Measurements from ENCODE around the gene LRRC74A. TPM values are rescaled to one million over a fixed set of nuclear protein-coding genes. Genes with fewer than 3 reads are reported as not detected.
"Not testable (repeated sequence)": the region's sequence is repeated elsewhere in the genome, so short reads cannot be mapped to it uniquely, and the experiment has no call there.

LRRC74A gene
- total RNA-seq, 2 experiments from 2014 or later = not detected

- H3K36me3 Mint-ChIP-seq (ENCODE audit: low read depth) = peaks cover 4% of the 10 kb centered on the region
- no peak for DNase-seq
- POLR2A ChIA-PET = no interaction called here
- ATAC-seq = no peak
- intact Hi-C loops (cut with micrococcal nuclease) = loop anchor here (5.0 kb wide), 1 partner anchor 34 kb away; no protein-coding TSS in a partner anchor
- CTCF ChIA-PET = interaction anchor here (1.0 to 7.3 kb wide), 6 partner anchors 36 to 206 kb away, joined by 3 to 103 read pairs (median 48); no protein-coding TSS in a partner anchor
- TF ChIP-seq CTCF (IDR thresholded peaks at IDR 0.05) = no peak
- no peak overlapping the region for H3K4me3 Mint-ChIP-seq
- H3K27me3 Mint-ChIP-seq = no peaks in the 10 kb centered on the region
- peaks cover 2% of the 10 kb centered on the region for H3K9me3 Mint-ChIP-seq
- H3K4me1 Mint-ChIP-seq (ENCODE audit: low read depth) = peaks cover 15% of the 10 kb centered on the region
- no peak overlapping the region for H3K27ac Mint-ChIP-seq
Measured at GRCh38 chr14:76911473-76911872, 85.3 kb downstream of the LRRC74A start.

- peaks cover 23% of the 10 kb centered on the region for H3K4me1 Mint-ChIP-seq (ENCODE audit: low read depth)
- H3K4me3 Mint-ChIP-seq; DNase-seq; H3K9me3 Mint-ChIP-seq; ATAC-seq; H3K27ac Mint-ChIP-seq; POLR2A ChIA-PET; H3K27me3 Mint-ChIP-seq; H3K36me3 Mint-ChIP-seq (ENCODE audit: low read depth): not testable (repeated sequence)
- intact Hi-C loops (cut with micrococcal nuclease) = loop anchor here (5.0 kb wide), 2 partner anchors 37 to 43 kb away; no protein-coding TSS in a partner anchor
- CTCF ChIA-PET = interaction anchor here (0.7 to 7.3 kb wide), 26 partner anchors 9 to 184 kb away, joined by 3 to 103 read pairs (median 10); no protein-coding TSS in a partner anchor
Measured at GRCh38 chr14:76914533-76915081, 88.4 kb downstream of the LRRC74A start.

GRCh38 chr14:76916040-76916715, 90.0 kb downstream of the LRRC74A start:
- ChIA-PET POLR2A (interaction anchor here (1.4 kb wide), 1 partner anchor 125 kb away, joined by 3 read pairs; no protein-coding TSS in a partner anchor), CTCF (interaction anchor here (0.6 to 5.2 kb wide), 16 partner anchors 9 to 180 kb away, joined by 3 to 29 read pairs (median 4); no protein-coding TSS in a partner anchor)
- no peaks in the 10 kb centered on the region for H3K27me3 Mint-ChIP-seq
- H3K4me1 Mint-ChIP-seq (ENCODE audit: low read depth) = peaks cover 35% of the 10 kb centered on the region
- intact Hi-C loops (cut with micrococcal nuclease) = loop anchor here (5.0 kb wide), 1 partner anchor 41 kb away; no protein-coding TSS in a partner anchor
- no peaks in the 10 kb centered on the region for H3K9me3 Mint-ChIP-seq
- TF ChIP-seq CTCF (IDR thresholded peaks at IDR 0.05) = no peak
- no peak overlapping the region for H3K4me3 Mint-ChIP-seq
- DNase-seq (no peak), ATAC-seq (no peak)
- H3K36me3 Mint-ChIP-seq (ENCODE audit: low read depth) = no peaks in the 10 kb centered on the region
- H3K27ac Mint-ChIP-seq = no peak overlapping the region

GRCh38 chr14:76917158-76917596, 91.0 kb downstream of the LRRC74A start:
- DNase-seq = no peak
- Mint-ChIP-seq H3K27me3 (no peaks in the 10 kb centered on the region), H3K4me1 (ENCODE audit: low read depth) (peaks cover 43% of the 10 kb centered on the region), H3K36me3 (ENCODE audit: low read depth) (no peaks in the 10 kb centered on the region), H3K27ac (no peak overlapping the region), H3K4me3 (no peak overlapping the region), H3K9me3 (no peaks in the 10 kb centered on the region)
- peak; percentile 37 for TF ChIP-seq CTCF (IDR thresholded peaks at IDR 0.05)
- POLR2A ChIA-PET = interaction anchor here (1.1 to 1.4 kb wide), 4 partner anchors 29 to 180 kb away, joined by 3 to 5 read pairs (median 3); no protein-coding TSS in a partner anchor
- CTCF ChIA-PET = interaction anchor here (0.6 to 5.2 kb wide), 17 partner anchors 8 to 179 kb away, joined by 3 to 29 read pairs (median 4); no protein-coding TSS in a partner anchor
- ATAC-seq = no peak
- intact Hi-C loops (cut with micrococcal nuclease) = loop anchor here (5.0 kb wide), 1 partner anchor 40 kb away; no protein-coding TSS in a partner anchor

- intact Hi-C loops (cut with micrococcal nuclease) = loop anchor here (5.0 kb wide), 1 partner anchor 40 kb away; no protein-coding TSS in a partner anchor
- DNase-seq (no peak), ATAC-seq (no peak)
- no peak overlapping the region for H3K27ac Mint-ChIP-seq
- no peak overlapping the region for H3K4me3 Mint-ChIP-seq
- ChIA-PET CTCF (interaction anchor here (0.6 to 5.2 kb wide), 16 partner anchors 9 to 177 kb away, joined by 3 to 29 read pairs (median 6); no protein-coding TSS in a partner anchor), POLR2A (interaction anchor here (1.1 to 1.4 kb wide), 3 partner anchors 28 to 179 kb away, joined by 3 to 5 read pairs (median 3); no protein-coding TSS in a partner anchor)
- H3K27me3 Mint-ChIP-seq = no peaks in the 10 kb centered on the region
- TF ChIP-seq CTCF (IDR thresholded peaks at IDR 0.05) = no peak
- no peaks in the 10 kb centered on the region for H3K9me3 Mint-ChIP-seq
- H3K36me3 Mint-ChIP-seq (ENCODE audit: low read depth) = no peaks in the 10 kb centered on the region
- peaks cover 49% of the 10 kb centered on the region for H3K4me1 Mint-ChIP-seq (ENCODE audit: low read depth)
Measured at GRCh38 chr14:76917745-76918255, 91.6 kb downstream of the LRRC74A start.
